Iris pigment epithelial cell (primary cell): ENCODE data around the gene FAM221A.
"Not testable (repeated sequence)": the region's sequence is repeated elsewhere in the genome, so short reads cannot be mapped to it uniquely, and the experiment has no call there.

ENCODE experiments used
- DNase-seq: peaks from one replicate; pipeline ENCODE4 v3.0.0-alpha.2; 2011; ENCODE audit warnings: low read depth

The FAM221A gene

GRCh38 chr7:23679898-23680413 is at the start of gene FAM221A:
TSS of gene FAM221A (plus strand) at chr7:23680199. CDS start at chr7:23680219, 20 bp downstream.
- DNase-seq = peak; percentile 86

GRCh38 chr7:23633417-23633816 is 46.6 kb upstream of the FAM221A start:
- DNase-seq = no peak

DNA sequence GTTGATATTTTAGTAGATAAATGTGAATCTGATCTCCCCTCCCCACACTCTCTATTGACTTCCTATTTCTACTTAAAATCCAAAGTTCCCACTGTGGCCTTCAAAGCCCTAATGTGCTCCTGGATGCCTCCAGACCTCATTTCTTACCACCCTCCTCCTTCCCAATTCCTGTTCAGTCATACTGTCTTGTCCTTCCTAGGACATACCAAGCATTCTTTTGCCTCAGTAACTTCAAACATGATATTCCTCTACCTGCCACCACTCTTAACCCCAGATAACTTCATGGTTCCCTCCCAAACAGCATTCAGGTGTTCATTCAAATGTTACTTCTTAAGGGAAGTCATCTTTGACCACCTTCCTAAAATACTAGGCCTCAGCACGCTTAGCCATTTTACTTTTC is 34.2 kb upstream of the FAM221A start:
- no peak for DNase-seq

- DNase-seq = no peak
Observed at GRCh38 chr7:23653942-23654341, 26.1 kb upstream of the FAM221A start.

DNA sequence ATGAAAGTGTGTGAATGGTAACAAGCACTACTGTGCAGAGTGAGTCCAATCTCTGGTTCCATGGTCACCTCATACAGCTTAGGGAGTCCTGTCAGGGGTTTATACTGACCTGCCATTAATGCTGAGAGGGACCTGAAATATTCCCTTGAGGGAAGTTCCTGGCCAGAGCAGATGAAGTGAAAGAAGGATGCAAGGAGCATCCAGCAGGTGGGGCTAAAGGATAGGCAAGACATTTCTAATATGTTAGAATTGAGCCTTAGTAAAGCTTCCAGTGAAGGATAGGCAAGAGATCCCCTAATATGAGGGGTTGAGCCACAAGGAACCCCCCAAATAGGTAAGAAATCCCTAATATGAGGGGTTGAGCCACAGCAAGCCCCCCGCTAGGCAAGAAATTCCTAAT is 25.5 kb upstream of the FAM221A start:
- DNase-seq = peak; percentile 29

GRCh38 chr7:23655433-23655832 is 24.6 kb upstream of the FAM221A start:
- DNase-seq = no peak

- no peak for DNase-seq
Observed at GRCh38 chr7:23658831-23659427, 21.1 kb upstream of the FAM221A start.

DNA sequence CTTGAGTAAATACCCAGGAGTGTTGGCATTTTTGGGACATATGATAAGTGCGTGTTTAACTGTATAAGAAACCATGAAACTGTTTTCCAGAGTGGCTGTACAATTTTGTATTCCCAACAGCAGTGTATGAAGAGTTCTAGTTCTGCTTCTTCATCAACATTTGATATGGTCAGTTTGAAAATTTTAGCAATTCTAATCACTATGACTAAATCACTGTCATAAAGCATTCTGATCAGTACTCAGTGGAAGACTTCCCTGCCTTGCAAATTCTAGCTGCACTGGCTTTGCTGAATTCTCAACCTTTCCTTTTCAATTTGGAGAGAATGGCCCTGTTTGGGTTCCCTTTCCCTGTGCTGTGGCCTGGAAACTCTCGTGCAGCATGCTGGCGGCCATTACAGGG is 18.6 kb upstream of the FAM221A start:
- DNase-seq = no peak

DNA sequence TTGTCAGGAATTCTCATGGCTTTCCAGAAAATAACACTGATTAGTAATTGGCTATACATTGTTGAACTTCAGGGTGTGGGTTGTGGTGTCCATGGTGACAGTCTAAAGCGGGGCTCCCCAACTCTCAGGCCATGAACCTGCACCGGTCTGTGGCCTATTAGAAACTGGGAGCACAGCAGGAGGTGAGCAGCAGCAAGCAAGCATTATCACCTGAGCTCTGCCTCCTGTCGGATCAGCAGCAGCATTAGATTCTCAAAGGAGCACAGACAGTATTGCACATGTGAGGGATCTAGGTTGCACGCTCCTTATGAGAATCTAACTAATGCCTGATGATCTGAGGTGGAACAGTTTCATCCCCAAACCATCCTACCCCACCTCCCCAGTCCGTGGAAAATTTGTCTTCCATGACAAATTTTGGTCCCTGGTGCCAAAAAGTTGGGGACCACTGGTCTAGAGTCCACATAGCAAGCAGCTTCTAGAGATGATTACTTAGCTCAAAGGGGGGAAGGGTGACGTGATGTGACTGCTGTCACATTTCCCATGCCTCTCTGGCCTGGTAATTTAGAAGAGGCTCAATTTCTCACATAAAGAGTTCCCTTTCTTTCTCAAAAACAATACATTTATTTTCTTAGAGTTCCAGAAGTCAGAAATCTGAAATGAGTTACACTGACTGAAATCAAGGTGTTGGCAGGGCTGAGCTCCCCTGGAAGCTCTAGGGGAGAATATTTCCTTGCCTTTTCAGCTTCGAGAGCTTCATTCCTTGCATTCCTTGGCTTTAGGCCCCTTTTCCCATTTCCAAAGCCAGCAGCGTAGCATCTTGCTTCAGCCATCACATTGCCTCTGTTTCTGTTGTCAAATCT is 17.6 kb upstream of the FAM221A start:
- peak; percentile 10 for DNase-seq

- no peak for DNase-seq
Observed at GRCh38 chr7:23662984-23663313, 17.1 kb upstream of the FAM221A start.

GRCh38 chr7:23664122-23664521 is 15.9 kb upstream of the FAM221A start:
- no peak for DNase-seq

DNA sequence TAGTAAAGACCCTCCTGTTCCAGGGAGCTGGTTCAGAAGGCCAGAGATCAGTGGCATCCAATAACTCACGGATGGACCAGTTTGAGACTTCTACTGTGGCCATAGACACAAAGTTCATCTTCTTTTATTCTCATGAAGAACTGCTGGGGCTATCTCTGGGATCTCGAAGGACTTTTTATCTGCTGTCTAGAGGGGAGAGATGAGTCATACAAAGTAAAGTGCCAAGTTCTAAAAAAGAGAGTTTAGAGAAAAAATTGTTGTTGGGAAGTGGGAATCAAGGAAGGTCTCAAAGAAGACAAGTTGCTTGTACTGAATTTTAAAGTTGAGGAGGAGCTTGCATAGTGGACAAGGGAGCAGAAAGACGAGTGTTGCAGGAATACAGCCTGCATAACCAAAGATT is 8.0 kb upstream of the FAM221A start:
- peak; percentile 26 for DNase-seq

- DNase-seq = peak; percentile 62
Observed at GRCh38 chr7:23680414-23681405, 711 bp downstream of the FAM221A start.

GRCh38 chr7:23684041-23684440 is 4.0 kb downstream of the FAM221A start:
- not testable (repeated sequence) for DNase-seq

GRCh38 chr7:23685731-23686130 is 5.7 kb downstream of the FAM221A start:
- no peak for DNase-seq

- peak; percentile 24 for DNase-seq
Observed at GRCh38 chr7:23687011-23687410, 7.0 kb downstream of the FAM221A start.

GRCh38 chr7:23689165-23689564 is 9.2 kb downstream of the FAM221A start:
- DNase-seq = no peak

- DNase-seq = peak; percentile 65
Observed at GRCh38 chr7:23691320-23691719, 11.3 kb downstream of the FAM221A start.

DNA sequence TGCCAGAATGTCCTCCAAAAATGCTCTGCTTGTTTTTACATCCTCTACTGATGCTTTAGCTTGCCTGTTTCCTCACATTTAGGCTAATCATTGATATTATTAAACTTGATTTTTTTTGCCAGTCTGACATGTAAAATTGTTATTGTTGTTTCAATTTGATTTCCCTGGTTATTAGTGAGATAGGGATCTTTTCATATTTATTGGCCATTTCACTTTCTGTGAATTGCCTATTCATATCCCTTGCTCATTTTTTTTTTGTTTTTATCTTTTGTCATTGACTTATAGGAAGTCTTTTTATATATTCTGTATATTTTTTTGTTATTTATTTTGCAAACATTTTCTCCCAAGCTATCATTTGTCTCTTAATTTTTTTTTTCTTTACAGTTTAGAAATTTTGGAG is 13.2 kb downstream of the FAM221A start:
- DNase-seq = no peak

- DNase-seq = peak; percentile 62
Observed at GRCh38 chr7:23696916-23697441, 17.0 kb downstream of the FAM221A start.

GRCh38 chr7:23698822-23699221 is 18.8 kb downstream of the FAM221A start:
- no peak for DNase-seq

GRCh38 chr7:23700046-23700445 is 20.0 kb downstream of the FAM221A start:
- DNase-seq = no peak
